OCI-LY3 (cell line): ENCODE data around the gene LINGO3.

ENCODE experiments used
- CTCF ChIP-seq: fragments of 200-600, 300-600 bp; sonication (generic); IDR thresholded peaks from 2 replicates; pipeline ENCODE4 v1.5.1; 2014; ENCODE audit warnings: antibody characterized with exemption, low read length, low read depth
- EZH2phosphoT487 ChIP-seq: fragments of 200-600 bp; shearing (Covaris generic); IDR thresholded peaks from 2 replicates; pipeline ENCODE4 v1.6.1; 2018; ENCODE audit warnings: antibody characterized with exemption, mixed run types, low read depth

- TF ChIP-seq CTCF (no peak), EZH2phosphoT487 (no peak)
These were observed 983 bp downstream of the LINGO3 start for GRCh38 chr19:2306971-2307370.
